Astrocyte (in vitro differentiated cells and primary cell): ENCODE results near the gene SLC6A3. TPM values are rescaled to one million over a fixed set of nuclear protein-coding genes. Genes with fewer than 3 reads are reported as not detected.

Experiments used
- DNase-seq: peaks from one replicate; pipeline ENCODE4 v3.0.0-alpha.2; 2010; ENCODE audit warnings: low read depth
- FAIRE-seq: peaks from 2 replicates; lab custom pipeline; 2011; peaks lifted over from hg19 to GRCh38; lab: Jason Lieb, UNC
- H2AFZ ChIP-seq: 2 replicates; pipeline ENCODE4 v1.6.0; 2012; ENCODE audit warnings: low read depth, low read length, inconsistent platforms
- H3K27ac ChIP-seq: 2 replicates; pipeline ENCODE4 v1.5.1; 2011; ENCODE audit warnings: low read depth, low read length, inconsistent platforms
- H3K27me3 ChIP-seq: 2 replicates; pipeline ENCODE4 v1.6.0; 2011; ENCODE audit warnings: low read length, inconsistent platforms; ENCODE audit not compliant: insufficient read depth
- H3K36me3 ChIP-seq: 2 replicates; pipeline ENCODE4 v1.5.1; 2011; ENCODE audit warnings: low read length, inconsistent platforms; ENCODE audit not compliant: insufficient read depth
- H3K4me1 ChIP-seq: 2 replicates; pipeline ENCODE4 v1.5.1; 2011; ENCODE audit warnings: low read length, inconsistent platforms; ENCODE audit not compliant: insufficient read depth
- H3K4me2 ChIP-seq: 2 replicates; pipeline ENCODE4 v1.6.0; 2012; ENCODE audit warnings: low read length, inconsistent platforms
- H3K4me3 ChIP-seq: 2 replicates; pipeline ENCODE4 v1.5.1; 2011; ENCODE audit warnings: low read depth, mild to moderate bottlenecking, low read length, inconsistent platforms; ENCODE audit not compliant: insufficient read depth
- H3K79me2 ChIP-seq: 2 replicates; pipeline ENCODE4 v1.6.0; 2012; ENCODE audit warnings: mild to moderate bottlenecking, low read length, inconsistent platforms; ENCODE audit not compliant: insufficient read depth
- H3K9ac ChIP-seq: 2 replicates; pipeline ENCODE4 v1.6.0; 2012; ENCODE audit warnings: mild to moderate bottlenecking, low read length, inconsistent platforms
- H3K9me3 ChIP-seq: 2 replicates; pipeline ENCODE4 v1.5.1; 2012; ENCODE audit warnings: low read depth, mild to moderate bottlenecking, low read length, inconsistent platforms; ENCODE audit not compliant: insufficient read depth
- H4K20me1 ChIP-seq: 2 replicates; pipeline ENCODE4 v1.6.0; 2012; ENCODE audit warnings: low read length, inconsistent platforms; ENCODE audit not compliant: insufficient read depth
- H3K27ac Mint-ChIP-seq: one replicate; pipeline ENCODE4 v1.8.0; 2021; ENCODE audit warnings: mild to moderate bottlenecking, mixed read lengths; ENCODE audit not compliant: unreplicated experiment
- H3K27me3 Mint-ChIP-seq: one replicate; pipeline ENCODE4 v1.8.0; 2021; ENCODE audit warnings: low read depth, mixed read lengths; ENCODE audit not compliant: unreplicated experiment
- H3K36me3 Mint-ChIP-seq: one replicate; pipeline ENCODE4 v1.8.0; 2021; ENCODE audit warnings: low read depth, mixed read lengths; ENCODE audit not compliant: unreplicated experiment
- H3K4me1 Mint-ChIP-seq: one replicate; pipeline ENCODE4 v1.8.0; 2021; ENCODE audit warnings: low read depth, mixed read lengths; ENCODE audit not compliant: unreplicated experiment
- H3K4me3 Mint-ChIP-seq: one replicate; pipeline ENCODE4 v1.8.0; 2021; ENCODE audit warnings: mild to moderate bottlenecking, moderate library complexity, mixed read lengths; ENCODE audit not compliant: unreplicated experiment
- H3K9me3 Mint-ChIP-seq: one replicate; pipeline ENCODE4 v1.8.0; 2021; ENCODE audit warnings: mild to moderate bottlenecking, mixed read lengths; ENCODE audit not compliant: unreplicated experiment
- CTCF ChIP-seq: IDR thresholded peaks from 2 replicates; pipeline ENCODE4 v1.5.1; 2011; ENCODE audit warnings: low read depth, mild to moderate bottlenecking, inconsistent platforms, low read length, moderate library complexity; ENCODE audit not compliant: insufficient read depth
- EZH2 ChIP-seq: IDR thresholded peaks from 2 replicates; pipeline ENCODE4 v1.6.1; 2012; ENCODE audit warnings: mild to moderate bottlenecking, low read length, inconsistent platforms; ENCODE audit not compliant: insufficient read depth
- total RNA-seq: library from RNA; stranded (reverse); gene quantifications from 2 replicates; pipeline ENCODE4 v1.2.1, GENCODE V29; 2021

Gene SLC6A3
- total RNA-seq, 1 donor from 2014 or later = 0.07 TPM

GRCh38 chr5:1370006-1370405, 75.2 kb downstream of the SLC6A3 start:
- no peaks in the 10 kb centered on the region for H3K9me3 Mint-ChIP-seq

GRCh38 chr5:1368756-1369155, 76.5 kb downstream of the SLC6A3 start:
- Mint-ChIP-seq H3K4me3 (no peak overlapping the region), H3K27ac (peak overlapping the region; percentile 4), H3K9me3 (no peaks in the 10 kb centered on the region), H3K4me1 (no peaks in the 10 kb centered on the region), H3K36me3 (no peaks in the 10 kb centered on the region), H3K27me3 (peaks cover 58% of the 10 kb centered on the region)
- DNase-seq = no peak
- H2AFZ ChIP-seq = no peak overlapping the region
- H3K4me2 ChIP-seq = no peak overlapping the region
- H3K27ac ChIP-seq = no peak overlapping the region
- no peaks in the 10 kb centered on the region for H3K4me1 ChIP-seq
- no peak for FAIRE-seq
- peaks cover 9% of the 10 kb centered on the region for H3K27me3 ChIP-seq
- no peak overlapping the region for H3K4me3 ChIP-seq
- H4K20me1 ChIP-seq = no peaks in the 10 kb centered on the region
- H3K36me3 ChIP-seq = no peaks in the 10 kb centered on the region
- H3K79me2 ChIP-seq = no peaks in the 10 kb centered on the region
- TF ChIP-seq CTCF (no peak), EZH2 (no peak)
- no peak overlapping the region for H3K9ac ChIP-seq
- H3K9me3 ChIP-seq = no peaks in the 10 kb centered on the region

More at GRCh38 chr5:1370006-1370405, 75.2 kb downstream of the SLC6A3 start:
- Histone ChIP-seq H4K20me1 (no peaks in the 10 kb centered on the region), H3K9ac (no peak overlapping the region), H3K79me2 (no peaks in the 10 kb centered on the region), H3K4me3 (no peak overlapping the region), H3K4me2 (no peak overlapping the region), H3K9me3 (no peaks in the 10 kb centered on the region), H3K27me3 (peaks cover 11% of the 10 kb centered on the region), H3K4me1 (no peaks in the 10 kb centered on the region), H3K27ac (no peak overlapping the region), H3K36me3 (no peaks in the 10 kb centered on the region), H2AFZ (no peak overlapping the region)
- Mint-ChIP-seq H3K36me3 (no peaks in the 10 kb centered on the region), H3K27ac (no peak overlapping the region), H3K4me1 (no peaks in the 10 kb centered on the region), H3K4me3 (no peak overlapping the region), H3K27me3 (peaks cover 56% of the 10 kb centered on the region)
- FAIRE-seq (no peak), DNase-seq (no peak)
- TF ChIP-seq EZH2 (no peak), CTCF (no peak)

- H3K27ac ChIP-seq = no peak overlapping the region
- Mint-ChIP-seq H3K9me3 (no peaks in the 10 kb centered on the region), H3K4me3 (no peak overlapping the region), H3K36me3 (no peaks in the 10 kb centered on the region), H3K4me1 (no peaks in the 10 kb centered on the region), H3K27ac (no peak overlapping the region), H3K27me3 (peaks cover 62% of the 10 kb centered on the region)
- no peak overlapping the region for H3K9ac ChIP-seq
- TF ChIP-seq CTCF (no peak), EZH2 (no peak)
- H3K79me2 ChIP-seq = no peaks in the 10 kb centered on the region
- H3K9me3 ChIP-seq = no peaks in the 10 kb centered on the region
- no peak overlapping the region for H3K4me2 ChIP-seq
- DNase-seq (no peak), FAIRE-seq (no peak)
- H3K27me3 ChIP-seq = peaks cover 9% of the 10 kb centered on the region
- no peaks in the 10 kb centered on the region for H3K4me1 ChIP-seq
- no peak overlapping the region for H3K4me3 ChIP-seq
- H3K36me3 ChIP-seq = no peaks in the 10 kb centered on the region
- no peaks in the 10 kb centered on the region for H4K20me1 ChIP-seq
- H2AFZ ChIP-seq = no peak overlapping the region
Measured at GRCh38 chr5:1368236-1368635, 77.0 kb downstream of the SLC6A3 start.
